GM18867 (cell line): Measurements from ENCODE around the gene FAM184A.
"Not testable (repeated sequence)": the region's sequence is repeated elsewhere in the genome, so short reads cannot be mapped to it uniquely, and the experiment has no call there.

Experiments used
- ATAC-seq: cut with Tn5 transposase; IDR thresholded peaks from one replicate; pipeline ENCODE4 v1.9.1; 2021; ENCODE audit warnings: mild to moderate bottlenecking, moderate library complexity; ENCODE audit not compliant: unreplicated experiment

Gene FAM184A

GRCh38 chr6:119078376-119079282 is at the start of gene FAM184A:
Gene FAM184A, minus strand, starts transcription at chr6:119078664. Its CDS starts 365 bp downstream, at chr6:119078299.
- ATAC-seq: peak; percentile 71

GRCh38 chr6:119127627-119128026 is 49.2 kb upstream of the FAM184A start:
- no peak for ATAC-seq

GRCh38 chr6:119126826-119127225 is 48.4 kb upstream of the FAM184A start:
- ATAC-seq: no peak

- no peak for ATAC-seq
Measured at GRCh38 chr6:119126140-119126539, 47.7 kb upstream of the FAM184A start.

- ATAC-seq: no peak
Measured at GRCh38 chr6:119125576-119125975, 47.1 kb upstream of the FAM184A start.

GRCh38 chr6:119124079-119124824 is 45.8 kb upstream of the FAM184A start:
- ATAC-seq: no peak

GRCh38 chr6:119122336-119122735 is 43.9 kb upstream of the FAM184A start:
- ATAC-seq: no peak

GRCh38 chr6:119121367-119121766 is 42.9 kb upstream of the FAM184A start:
- no peak for ATAC-seq

- no peak for ATAC-seq
Measured at GRCh38 chr6:119119989-119120388, 41.5 kb upstream of the FAM184A start.

GRCh38 chr6:119119062-119119461 is 40.6 kb upstream of the FAM184A start:
- ATAC-seq: not testable (repeated sequence)

GRCh38 chr6:119116712-119117281 is 38.3 kb upstream of the FAM184A start:
- ATAC-seq: no peak

GRCh38 chr6:119113961-119114360 is 35.5 kb upstream of the FAM184A start:
- no peak for ATAC-seq

- no peak for ATAC-seq
Measured at GRCh38 chr6:119112812-119113530, 34.5 kb upstream of the FAM184A start.

GRCh38 chr6:119110601-119111548 is 32.4 kb upstream of the FAM184A start:
- peak; percentile 85 for ATAC-seq

GRCh38 chr6:119109654-119110325 is 31.3 kb upstream of the FAM184A start:
- no peak for ATAC-seq

GRCh38 chr6:119108076-119108475 is 29.6 kb upstream of the FAM184A start:
- ATAC-seq: no peak

- ATAC-seq: no peak
Measured at GRCh38 chr6:119105282-119105681, 26.8 kb upstream of the FAM184A start.

- ATAC-seq: no peak
Measured at GRCh38 chr6:119102901-119103300, 24.4 kb upstream of the FAM184A start.

- ATAC-seq: no peak
Measured at GRCh38 chr6:119100115-119100514, 21.7 kb upstream of the FAM184A start.
